ENCODE data around the gene PAFAH1B2.
"Not testable (repeated sequence)": the region's sequence is repeated elsewhere in the genome, so short reads cannot be mapped to it uniquely, and the experiment has no call there.

Gene PAFAH1B2

GRCh38 chr11:117206111-117206510 lies 62.0 kb downstream of the PAFAH1B2 start:
- not testable (repeated sequence) for DNase-seq

- DNase-seq: not testable (repeated sequence)
Observed at GRCh38 chr11:117206859-117207258, 62.8 kb downstream of the PAFAH1B2 start.

GRCh38 chr11:117207481-117207880 lies 63.4 kb downstream of the PAFAH1B2 start:
- not testable (repeated sequence) for DNase-seq

GRCh38 chr11:117208710-117209109 lies 64.6 kb downstream of the PAFAH1B2 start:
- not testable (repeated sequence) for DNase-seq

GRCh38 chr11:117209351-117210125 lies 65.5 kb downstream of the PAFAH1B2 start:
- not testable (repeated sequence) for DNase-seq

- no peak for DNase-seq
Observed at GRCh38 chr11:117210620-117211019, 66.5 kb downstream of the PAFAH1B2 start.

- no peak for DNase-seq
Observed at GRCh38 chr11:117212697-117213355, 68.7 kb downstream of the PAFAH1B2 start.

GRCh38 chr11:117214404-117215110 lies 70.5 kb downstream of the PAFAH1B2 start:
- DNase-seq: no peak

- DNase-seq: no peak
Observed at GRCh38 chr11:117217141-117218084, 73.3 kb downstream of the PAFAH1B2 start.

- DNase-seq: no peak
Observed at GRCh38 chr11:117218133-117218915, 74.2 kb downstream of the PAFAH1B2 start.

- no peak for DNase-seq
Observed at GRCh38 chr11:117219001-117219400, 74.9 kb downstream of the PAFAH1B2 start.

GRCh38 chr11:117219455-117219854 lies 75.4 kb downstream of the PAFAH1B2 start:
- DNase-seq: no peak

GRCh38 chr11:117219995-117220394 lies 75.9 kb downstream of the PAFAH1B2 start:
- DNase-seq: no peak

- DNase-seq: no peak
Observed at GRCh38 chr11:117220568-117220967, 76.5 kb downstream of the PAFAH1B2 start.

- DNase-seq: no peak
Observed at GRCh38 chr11:117220999-117221774, 77.1 kb downstream of the PAFAH1B2 start.

GRCh38 chr11:117221775-117222517 lies 77.9 kb downstream of the PAFAH1B2 start:
- no peak for DNase-seq

GRCh38 chr11:117222991-117223740 lies 79.1 kb downstream of the PAFAH1B2 start:
- no peak for DNase-seq

GRCh38 chr11:117223741-117224689 lies 79.9 kb downstream of the PAFAH1B2 start:
- DNase-seq: no peak

Data from activated CD4-positive, alpha-beta T cell treated with anti-CD3 and anti-CD28 coated beads, Interleukin-2, Interleukin-6, amounts not matched to agents 100 ng/mL and 50 ng/mL, durations not matched to agents 16 hours and 8 hours (primary cell).